Neural cell (in vitro differentiated cells): ENCODE data around the gene COL23A1. TPM values are rescaled to one million over a fixed set of nuclear protein-coding genes. Genes with fewer than 3 reads are reported as not detected.

Source experiments
- H2AFZ ChIP-seq: fragments of 200-600, 300-800 bp; sonication (generic), shearing (Covaris generic); 2 replicates; pipeline ENCODE4 v1.6.0; 2014; ENCODE audit warnings: low read depth, mild to moderate bottlenecking, antibody characterized with exemption, low read length, moderate library complexity
- H3F3A ChIP-seq: fragments of 200-600 bp; shearing (Covaris generic); 2 replicates; pipeline ENCODE4 v1.6.1; 2016; ENCODE audit warnings: mild to moderate bottlenecking, moderate library complexity, mixed read lengths, antibody characterized with exemption, low read length; ENCODE audit not compliant: insufficient read depth, poor library complexity, severe bottlenecking
- H3K27ac ChIP-seq: fragments of 200-600, 300-800 bp; sonication (generic), shearing (Covaris generic); 2 replicates; pipeline ENCODE4 v1.5.1; 2014; ENCODE audit warnings: mild to moderate bottlenecking, low read length, moderate library complexity
- H3K27me3 ChIP-seq: fragments of 300-800, 200-600 bp; sonication (generic), shearing (Covaris generic); 2 replicates; pipeline ENCODE4 v1.6.0; 2014; ENCODE audit warnings: mild to moderate bottlenecking, low read depth, low read length, moderate library complexity; ENCODE audit not compliant: insufficient read depth
- H3K36me3 ChIP-seq: fragments of 300-800, 200-600 bp; sonication (generic), shearing (Covaris generic); 2 replicates; pipeline ENCODE4 v1.5.1; 2014; ENCODE audit warnings: mild to moderate bottlenecking, antibody characterized with exemption, low read length, moderate library complexity; ENCODE audit not compliant: insufficient read depth
- H3K4me2 ChIP-seq: fragments of 300-800, 200-600 bp; sonication (generic), shearing (Covaris generic); 2 replicates; pipeline ENCODE4 v1.6.0; 2014; ENCODE audit warnings: mild to moderate bottlenecking, low read length
- H3K4me3 ChIP-seq: fragments of 300-800, 200-600 bp; sonication (generic), shearing (Covaris generic); 2 replicates; pipeline ENCODE4 v1.5.1; 2014; ENCODE audit warnings: mild to moderate bottlenecking, low read length, moderate library complexity
- H3K79me2 ChIP-seq: fragments of 200-600 bp; shearing (Covaris generic); replicated peaks from 2 replicates; pipeline ENCODE4 v1.6.0; 2014; ENCODE audit warnings: mild to moderate bottlenecking, low read length, moderate library complexity; ENCODE audit not compliant: insufficient read depth
- H3K9ac ChIP-seq: fragments of 300-800, 200-600 bp; sonication (generic), shearing (Covaris generic); 2 replicates; pipeline ENCODE4 v1.6.1; 2016; ENCODE audit warnings: mild to moderate bottlenecking, low read length, mixed read lengths
- H3K9me2 ChIP-seq: fragments of 200-600 bp; shearing (Covaris generic); 2 replicates; pipeline ENCODE4 v1.6.1; 2016; ENCODE audit warnings: mild to moderate bottlenecking, low read length, mixed read lengths; ENCODE audit not compliant: insufficient read depth
- H3K9me3 ChIP-seq: fragments of 200-600, 300-800 bp; sonication (generic), shearing (Covaris generic); 2 replicates; pipeline ENCODE4 v1.6.1; 2016; ENCODE audit warnings: mild to moderate bottlenecking, mixed run types, low read length, moderate library complexity, mixed read lengths
- H4K20me1 ChIP-seq: fragments of 200-600 bp; shearing (Covaris generic); 2 replicates; pipeline ENCODE4 v1.6.1; 2016; ENCODE audit warnings: mild to moderate bottlenecking, mixed run types; ENCODE audit not compliant: insufficient read depth
- EP300 ChIP-seq: fragments of 450-650 bp; conservative IDR thresholded peaks from 2 replicates; pipeline ENCODE4 v1.6.1; 2014; ENCODE audit warnings: antibody characterized with exemption, mild to moderate bottlenecking, moderate library complexity; ENCODE audit not compliant: poor library complexity, severe bottlenecking
- EZH2 ChIP-seq: fragments of 200-600, 300-800 bp; shearing (Covaris generic), sonication (generic); IDR thresholded peaks from 2 replicates; pipeline ENCODE4 v1.6.1; 2014; ENCODE audit warnings: antibody characterized with exemption, low read length, borderline replicate concordance, mild to moderate bottlenecking; ENCODE audit not compliant: insufficient read depth, poor library complexity, severe bottlenecking
- MXI1 ChIP-seq: fragments of 450-650 bp; conservative IDR thresholded peaks from 2 replicates; pipeline ENCODE4 v1.6.1; 2014; ENCODE audit warnings: antibody characterized with exemption, mild to moderate bottlenecking; ENCODE audit not compliant: poor library complexity, severe bottlenecking
- POLR2AphosphoS5 ChIP-seq: IDR thresholded peaks from 2 replicates; pipeline ENCODE4 v1.6.1; 2012
- RAD21 ChIP-seq: fragments of 450-650 bp; conservative IDR thresholded peaks from 2 replicates; pipeline ENCODE4 v1.6.1; 2014; ENCODE audit warnings: antibody characterized with exemption, mild to moderate bottlenecking, moderate library complexity
- SMC3 ChIP-seq: fragments of 450-650 bp; conservative IDR thresholded peaks from 2 replicates; pipeline ENCODE4 v1.6.1; 2014; ENCODE audit warnings: antibody characterized with exemption, mild to moderate bottlenecking, moderate library complexity; ENCODE audit not compliant: poor library complexity
- TAF1 ChIP-seq: IDR thresholded peaks from 2 replicates; pipeline ENCODE4 v1.6.1; 2012; ENCODE audit warnings: low read depth
- polyA plus RNA-seq: library from polyadenylated mRNA; depleted of rRNA; stranded (reverse); fragments of >200 nt; gene quantifications from 2 replicates; pipeline ENCODE4 v1.2.3, GENCODE V29; 2014
- TF ChIP-seq, protein P1 (sequence below): fragments of 450-650 bp; IDR thresholded peaks from 2 replicates; pipeline ENCODE4 v1.5.1; 2014; ENCODE audit warnings: antibody characterized with exemption, mild to moderate bottlenecking, moderate library complexity; ENCODE audit not compliant: poor library complexity, severe bottlenecking
- TF ChIP-seq, protein P2 (sequence below): IDR thresholded peaks from 2 replicates; pipeline ENCODE4 v1.6.1; 2012; ENCODE audit warnings: borderline replicate concordance

The COL23A1 gene
- polyA plus RNA-seq, 1 donor from 2014 or later: not detected

- TF ChIP-seq SMC3: no peak
- no peak for TF ChIP-seq EP300
- TF ChIP-seq, protein P1, sequence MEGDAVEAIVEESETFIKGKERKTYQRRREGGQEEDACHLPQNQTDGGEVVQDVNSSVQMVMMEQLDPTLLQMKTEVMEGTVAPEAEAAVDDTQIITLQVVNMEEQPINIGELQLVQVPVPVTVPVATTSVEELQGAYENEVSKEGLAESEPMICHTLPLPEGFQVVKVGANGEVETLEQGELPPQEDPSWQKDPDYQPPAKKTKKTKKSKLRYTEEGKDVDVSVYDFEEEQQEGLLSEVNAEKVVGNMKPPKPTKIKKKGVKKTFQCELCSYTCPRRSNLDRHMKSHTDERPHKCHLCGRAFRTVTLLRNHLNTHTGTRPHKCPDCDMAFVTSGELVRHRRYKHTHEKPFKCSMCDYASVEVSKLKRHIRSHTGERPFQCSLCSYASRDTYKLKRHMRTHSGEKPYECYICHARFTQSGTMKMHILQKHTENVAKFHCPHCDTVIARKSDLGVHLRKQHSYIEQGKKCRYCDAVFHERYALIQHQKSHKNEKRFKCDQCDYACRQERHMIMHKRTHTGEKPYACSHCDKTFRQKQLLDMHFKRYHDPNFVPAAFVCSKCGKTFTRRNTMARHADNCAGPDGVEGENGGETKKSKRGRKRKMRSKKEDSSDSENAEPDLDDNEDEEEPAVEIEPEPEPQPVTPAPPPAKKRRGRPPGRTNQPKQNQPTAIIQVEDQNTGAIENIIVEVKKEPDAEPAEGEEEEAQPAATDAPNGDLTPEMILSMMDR: no peak
- no peak for TF ChIP-seq MXI1
- no peak for TF ChIP-seq EZH2
- no peak for TF ChIP-seq RAD21
- no peak for TF ChIP-seq TAF1
- TF ChIP-seq POLR2AphosphoS5: no peak
- no peak overlapping the region for H3K27ac ChIP-seq
Measured at GRCh38 chr5:178527458-178528307, 62.5 kb downstream of the COL23A1 start.

GRCh38 chr5:178526773-178527457, 63.3 kb downstream of the COL23A1 start:
- Histone ChIP-seq H3K9me2 (no peaks in the 10 kb centered on the region), H3K27me3 (no peaks in the 10 kb centered on the region), H3F3A (no peaks in the 10 kb centered on the region), H3K79me2 (no peaks in the 10 kb centered on the region), H3K36me3 (no peaks in the 10 kb centered on the region), H3K9me3 (no peaks in the 10 kb centered on the region), H3K4me3 (no peak overlapping the region), H2AFZ (no peak overlapping the region), H4K20me1 (no peaks in the 10 kb centered on the region), H3K27ac (no peak overlapping the region), H3K9ac (no peak overlapping the region), H3K4me2 (no peak overlapping the region)
- TF ChIP-seq POLR2AphosphoS5 (no peak), RAD21 (no peak), EP300 (no peak), MXI1 (no peak), TAF1 (no peak), SMC3 (no peak), EZH2 (no peak)
- TF ChIP-seq, protein P2, sequence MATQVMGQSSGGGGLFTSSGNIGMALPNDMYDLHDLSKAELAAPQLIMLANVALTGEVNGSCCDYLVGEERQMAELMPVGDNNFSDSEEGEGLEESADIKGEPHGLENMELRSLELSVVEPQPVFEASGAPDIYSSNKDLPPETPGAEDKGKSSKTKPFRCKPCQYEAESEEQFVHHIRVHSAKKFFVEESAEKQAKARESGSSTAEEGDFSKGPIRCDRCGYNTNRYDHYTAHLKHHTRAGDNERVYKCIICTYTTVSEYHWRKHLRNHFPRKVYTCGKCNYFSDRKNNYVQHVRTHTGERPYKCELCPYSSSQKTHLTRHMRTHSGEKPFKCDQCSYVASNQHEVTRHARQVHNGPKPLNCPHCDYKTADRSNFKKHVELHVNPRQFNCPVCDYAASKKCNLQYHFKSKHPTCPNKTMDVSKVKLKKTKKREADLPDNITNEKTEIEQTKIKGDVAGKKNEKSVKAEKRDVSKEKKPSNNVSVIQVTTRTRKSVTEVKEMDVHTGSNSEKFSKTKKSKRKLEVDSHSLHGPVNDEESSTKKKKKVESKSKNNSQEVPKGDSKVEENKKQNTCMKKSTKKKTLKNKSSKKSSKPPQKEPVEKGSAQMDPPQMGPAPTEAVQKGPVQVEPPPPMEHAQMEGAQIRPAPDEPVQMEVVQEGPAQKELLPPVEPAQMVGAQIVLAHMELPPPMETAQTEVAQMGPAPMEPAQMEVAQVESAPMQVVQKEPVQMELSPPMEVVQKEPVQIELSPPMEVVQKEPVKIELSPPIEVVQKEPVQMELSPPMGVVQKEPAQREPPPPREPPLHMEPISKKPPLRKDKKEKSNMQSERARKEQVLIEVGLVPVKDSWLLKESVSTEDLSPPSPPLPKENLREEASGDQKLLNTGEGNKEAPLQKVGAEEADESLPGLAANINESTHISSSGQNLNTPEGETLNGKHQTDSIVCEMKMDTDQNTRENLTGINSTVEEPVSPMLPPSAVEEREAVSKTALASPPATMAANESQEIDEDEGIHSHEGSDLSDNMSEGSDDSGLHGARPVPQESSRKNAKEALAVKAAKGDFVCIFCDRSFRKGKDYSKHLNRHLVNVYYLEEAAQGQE: no peak
- TF ChIP-seq, protein P1: no peak

More at GRCh38 chr5:178527458-178528307, 62.5 kb downstream of the COL23A1 start:
- no peak overlapping the region for H3K9ac ChIP-seq
- no peaks in the 10 kb centered on the region for H3K27me3 ChIP-seq
- no peaks in the 10 kb centered on the region for H3K9me2 ChIP-seq
- no peaks in the 10 kb centered on the region for H3K79me2 ChIP-seq
- no peak overlapping the region for H2AFZ ChIP-seq
- H3K4me2 ChIP-seq: no peak overlapping the region
- H3F3A ChIP-seq: no peaks in the 10 kb centered on the region
- H3K36me3 ChIP-seq: no peaks in the 10 kb centered on the region
- H3K9me3 ChIP-seq: no peaks in the 10 kb centered on the region
- no peak overlapping the region for H3K4me3 ChIP-seq
- no peaks in the 10 kb centered on the region for H4K20me1 ChIP-seq
